ENCODE data around the gene C15orf61.

- TF ChIP-seq, protein P1, sequence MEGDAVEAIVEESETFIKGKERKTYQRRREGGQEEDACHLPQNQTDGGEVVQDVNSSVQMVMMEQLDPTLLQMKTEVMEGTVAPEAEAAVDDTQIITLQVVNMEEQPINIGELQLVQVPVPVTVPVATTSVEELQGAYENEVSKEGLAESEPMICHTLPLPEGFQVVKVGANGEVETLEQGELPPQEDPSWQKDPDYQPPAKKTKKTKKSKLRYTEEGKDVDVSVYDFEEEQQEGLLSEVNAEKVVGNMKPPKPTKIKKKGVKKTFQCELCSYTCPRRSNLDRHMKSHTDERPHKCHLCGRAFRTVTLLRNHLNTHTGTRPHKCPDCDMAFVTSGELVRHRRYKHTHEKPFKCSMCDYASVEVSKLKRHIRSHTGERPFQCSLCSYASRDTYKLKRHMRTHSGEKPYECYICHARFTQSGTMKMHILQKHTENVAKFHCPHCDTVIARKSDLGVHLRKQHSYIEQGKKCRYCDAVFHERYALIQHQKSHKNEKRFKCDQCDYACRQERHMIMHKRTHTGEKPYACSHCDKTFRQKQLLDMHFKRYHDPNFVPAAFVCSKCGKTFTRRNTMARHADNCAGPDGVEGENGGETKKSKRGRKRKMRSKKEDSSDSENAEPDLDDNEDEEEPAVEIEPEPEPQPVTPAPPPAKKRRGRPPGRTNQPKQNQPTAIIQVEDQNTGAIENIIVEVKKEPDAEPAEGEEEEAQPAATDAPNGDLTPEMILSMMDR (IDR thresholded peaks at IDR 0.05): no peak
- no peak for TF ChIP-seq POLR2A (IDR thresholded peaks at IDR 0.05)
Measured at GRCh38 chr15:67564021-67564967, 43.4 kb downstream of the C15orf61 start.

Data from tibial nerve (tissue), 3 donors.